ENCODE results near the gene MYO15A. TPM values are rescaled to one million over a fixed set of nuclear protein-coding genes. Genes with fewer than 3 reads are reported as not detected.

MYO15A gene
- total RNA-seq, 2 donors from 2014 or later = 1.7 to 2.4 TPM

GRCh38 chr17:18100616-18101015 lies 7.9 kb upstream of the MYO15A start:
- DNase-seq = no peak
- Mint-ChIP-seq H3K27me3 (ENCODE audit: insufficient read depth) (no peaks in the 10 kb centered on the region), H3K4me1 (no peaks in the 10 kb centered on the region), H3K36me3 (ENCODE audit: low read depth) (peaks cover 40% of the 10 kb centered on the region), H3K27ac (no peak overlapping the region), H3K9me3 (no peaks in the 10 kb centered on the region), H3K4me3 (no peak overlapping the region)
- peaks cover 32% of the 10 kb centered on the region for H3K36me3 ChIP-seq (ENCODE audit: control insufficient read depth, insufficient read depth, low read length)
- no peaks in the 10 kb centered on the region for H3K9me3 ChIP-seq (ENCODE audit: control insufficient read depth, low read length)
- no peak overlapping the region for H3K27ac ChIP-seq (ENCODE audit: low read depth, low read length)
- 95 to 97% methylated on average over 5 to 10 of the region's 10 CpGs for WGBS, 2 experiments (ENCODE audit: insufficient coverage in 1 of 2, insufficient read length in 1 of 2)
- H3K4me3 ChIP-seq (ENCODE audit: low read length) = no peak overlapping the region
- no peak overlapping the region for H3K9ac ChIP-seq (ENCODE audit: extremely low read depth, low read length, poor library complexity, severe bottlenecking)
- TF ChIP-seq CTCF (conservative IDR thresholded peaks at IDR 0.05) = no peak
- no peaks in the 10 kb centered on the region for H3K27me3 ChIP-seq (ENCODE audit: control insufficient read depth, insufficient read depth, low read length, poor library complexity, severe bottlenecking)
- H3K4me1 ChIP-seq (ENCODE audit: control insufficient read depth, insufficient read depth, low read length) = no peaks in the 10 kb centered on the region

GRCh38 chr17:18101828-18102227 lies 6.7 kb upstream of the MYO15A start:
- H3K9me3 Mint-ChIP-seq = no peaks in the 10 kb centered on the region
- 95 to 97% methylated on average over 6 to 9 of the region's 9 CpGs for WGBS, 2 experiments (ENCODE audit: insufficient coverage in 1 of 2, insufficient read length in 1 of 2)
- H3K4me1 Mint-ChIP-seq = no peaks in the 10 kb centered on the region

GRCh38 chr17:18102640-18103039 lies 5.9 kb upstream of the MYO15A start:
- no peaks in the 10 kb centered on the region for H3K27me3 Mint-ChIP-seq (ENCODE audit: insufficient read depth)
- Histone ChIP-seq H3K9ac (ENCODE audit: extremely low read depth, low read length, poor library complexity, severe bottlenecking) (no peak overlapping the region), H3K27ac (ENCODE audit: low read depth, low read length) (peak overlapping the region; percentile 38), H3K4me1 (ENCODE audit: control insufficient read depth, insufficient read depth, low read length) (no peaks in the 10 kb centered on the region), H3K36me3 (ENCODE audit: control insufficient read depth, insufficient read depth, low read length) (peaks cover 21% of the 10 kb centered on the region), H3K27me3 (ENCODE audit: control insufficient read depth, insufficient read depth, low read length, poor library complexity, severe bottlenecking) (no peaks in the 10 kb centered on the region), H3K4me3 (ENCODE audit: low read length) (no peak overlapping the region), H3K9me3 (ENCODE audit: control insufficient read depth, low read length) (no peaks in the 10 kb centered on the region)
- no peaks in the 10 kb centered on the region for H3K4me1 Mint-ChIP-seq
- WGBS, 2 experiments (ENCODE audit: insufficient coverage in 1 of 2, insufficient read length in 1 of 2) = 88 to 92% methylated on average over 1 to 3 of the region's 3 CpGs
- no peak overlapping the region for H3K27ac Mint-ChIP-seq
- H3K36me3 Mint-ChIP-seq (ENCODE audit: low read depth) = peaks cover 33% of the 10 kb centered on the region
- no peak for DNase-seq
- H3K9me3 Mint-ChIP-seq = no peaks in the 10 kb centered on the region
- no peak for TF ChIP-seq CTCF (conservative IDR thresholded peaks at IDR 0.05)
- no peak overlapping the region for H3K4me3 Mint-ChIP-seq

More at GRCh38 chr17:18101828-18102227, 6.7 kb upstream of the MYO15A start:
- H3K36me3 ChIP-seq (ENCODE audit: control insufficient read depth, insufficient read depth, low read length) = peaks cover 21% of the 10 kb centered on the region
- H3K27me3 ChIP-seq (ENCODE audit: control insufficient read depth, insufficient read depth, low read length, poor library complexity, severe bottlenecking) = no peaks in the 10 kb centered on the region
- no peak overlapping the region for H3K4me3 ChIP-seq (ENCODE audit: low read length)
- H3K27ac ChIP-seq (ENCODE audit: low read depth, low read length) = no peak overlapping the region
- Mint-ChIP-seq H3K36me3 (ENCODE audit: low read depth) (peaks cover 29% of the 10 kb centered on the region), H3K4me3 (no peak overlapping the region), H3K27ac (no peak overlapping the region), H3K27me3 (ENCODE audit: insufficient read depth) (no peaks in the 10 kb centered on the region)
- no peaks in the 10 kb centered on the region for H3K4me1 ChIP-seq (ENCODE audit: control insufficient read depth, insufficient read depth, low read length)
- no peaks in the 10 kb centered on the region for H3K9me3 ChIP-seq (ENCODE audit: control insufficient read depth, low read length)
- TF ChIP-seq CTCF (conservative IDR thresholded peaks at IDR 0.05) = no peak
- no peak overlapping the region for H3K9ac ChIP-seq (ENCODE audit: extremely low read depth, low read length, poor library complexity, severe bottlenecking)
- DNase-seq = no peak

Data from endodermal cell (in vitro differentiated cells).